GM12892 (cell line): ENCODE measurements around the gene CARMIL1.

ENCODE experiments used
- POLR2A ChIP-seq: IDR thresholded peaks from 2 replicates; pipeline ENCODE4 v1.6.1; 2011; ENCODE audit warnings: low read depth, low read length, control low read depth
- POLR2AphosphoS5 ChIP-seq: IDR thresholded peaks from 2 replicates; pipeline ENCODE4 v1.6.1; 2011; ENCODE audit warnings: low read depth, low read length, control low read depth
- TAF1 ChIP-seq: IDR thresholded peaks from 2 replicates; pipeline ENCODE4 v1.6.1; 2011; ENCODE audit warnings: low read depth, mild to moderate bottlenecking, control low read depth, low read length, borderline replicate concordance

GRCh38 chr6:25288518-25288917 lies 9.3 kb downstream of the CARMIL1 start:
- TF ChIP-seq POLR2AphosphoS5 (no peak), POLR2A (no peak), TAF1 (no peak)
